GM10266 (cell line): ENCODE measurements around the gene TRAF2.
A peak's percentile ranks its signal among the peaks of the same experiment; 100 is the strongest.

Experiments
- DNase-seq: peaks from one replicate; pipeline ENCODE4 v3.0.0; 2012; ENCODE audit errors: extremely low spot score
- TF ChIP-seq, protein P1 (sequence below): IDR thresholded peaks from 2 replicates; pipeline ENCODE4 v1.5.1; 2012; ENCODE audit warnings: mild to moderate bottlenecking, low read depth; ENCODE audit not compliant: control insufficient read depth, insufficient read depth; ENCODE audit errors: missing control alignments

Gene TRAF2

DNA sequence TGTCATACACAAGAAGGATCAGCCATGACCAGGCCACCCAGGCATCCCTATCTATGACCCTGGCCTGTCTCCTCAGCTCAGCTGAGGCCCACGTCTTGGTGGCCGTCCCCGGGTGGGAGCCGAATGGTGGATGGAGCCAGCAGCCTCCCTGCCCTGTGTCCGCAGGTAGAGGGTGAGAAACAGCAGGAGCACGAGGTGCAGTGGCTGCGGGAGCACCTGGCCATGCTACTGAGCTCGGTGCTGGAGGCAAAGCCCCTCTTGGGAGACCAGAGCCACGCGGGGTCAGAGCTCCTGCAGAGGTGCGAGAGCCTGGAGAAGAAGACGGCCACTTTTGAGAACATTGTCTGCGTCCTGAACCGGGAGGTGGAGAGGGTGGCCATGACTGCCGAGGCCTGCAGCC lies 33.8 kb downstream of the TRAF2 start:
- no peak for DNase-seq
- TF ChIP-seq, protein P1, sequence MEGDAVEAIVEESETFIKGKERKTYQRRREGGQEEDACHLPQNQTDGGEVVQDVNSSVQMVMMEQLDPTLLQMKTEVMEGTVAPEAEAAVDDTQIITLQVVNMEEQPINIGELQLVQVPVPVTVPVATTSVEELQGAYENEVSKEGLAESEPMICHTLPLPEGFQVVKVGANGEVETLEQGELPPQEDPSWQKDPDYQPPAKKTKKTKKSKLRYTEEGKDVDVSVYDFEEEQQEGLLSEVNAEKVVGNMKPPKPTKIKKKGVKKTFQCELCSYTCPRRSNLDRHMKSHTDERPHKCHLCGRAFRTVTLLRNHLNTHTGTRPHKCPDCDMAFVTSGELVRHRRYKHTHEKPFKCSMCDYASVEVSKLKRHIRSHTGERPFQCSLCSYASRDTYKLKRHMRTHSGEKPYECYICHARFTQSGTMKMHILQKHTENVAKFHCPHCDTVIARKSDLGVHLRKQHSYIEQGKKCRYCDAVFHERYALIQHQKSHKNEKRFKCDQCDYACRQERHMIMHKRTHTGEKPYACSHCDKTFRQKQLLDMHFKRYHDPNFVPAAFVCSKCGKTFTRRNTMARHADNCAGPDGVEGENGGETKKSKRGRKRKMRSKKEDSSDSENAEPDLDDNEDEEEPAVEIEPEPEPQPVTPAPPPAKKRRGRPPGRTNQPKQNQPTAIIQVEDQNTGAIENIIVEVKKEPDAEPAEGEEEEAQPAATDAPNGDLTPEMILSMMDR: no peak

DNA sequence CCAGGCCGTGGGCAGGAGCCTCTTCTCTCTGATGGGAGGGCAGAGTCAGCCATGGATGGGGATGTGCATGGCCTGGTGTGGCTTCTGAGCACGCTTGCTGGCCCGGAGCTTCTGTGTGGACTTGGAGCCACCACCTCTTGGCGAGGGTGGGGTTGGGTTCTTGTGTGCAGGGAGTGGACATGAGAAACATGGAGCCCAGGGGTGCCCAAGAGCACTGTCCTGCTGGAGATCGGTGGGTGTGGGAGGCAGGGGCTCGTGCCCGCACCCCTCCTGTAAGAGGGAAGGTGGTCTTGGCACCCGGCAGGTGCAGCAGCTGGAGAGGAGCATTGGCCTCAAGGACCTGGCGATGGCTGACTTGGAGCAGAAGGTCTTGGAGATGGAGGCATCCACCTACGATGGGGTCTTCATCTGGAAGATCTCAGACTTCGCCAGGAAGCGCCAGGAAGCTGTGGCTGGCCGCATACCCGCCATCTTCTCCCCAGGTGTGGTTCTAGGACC lies 34.5 kb downstream of the TRAF2 start:
- no peak for DNase-seq
- TF ChIP-seq, protein P1: no peak

DNA sequence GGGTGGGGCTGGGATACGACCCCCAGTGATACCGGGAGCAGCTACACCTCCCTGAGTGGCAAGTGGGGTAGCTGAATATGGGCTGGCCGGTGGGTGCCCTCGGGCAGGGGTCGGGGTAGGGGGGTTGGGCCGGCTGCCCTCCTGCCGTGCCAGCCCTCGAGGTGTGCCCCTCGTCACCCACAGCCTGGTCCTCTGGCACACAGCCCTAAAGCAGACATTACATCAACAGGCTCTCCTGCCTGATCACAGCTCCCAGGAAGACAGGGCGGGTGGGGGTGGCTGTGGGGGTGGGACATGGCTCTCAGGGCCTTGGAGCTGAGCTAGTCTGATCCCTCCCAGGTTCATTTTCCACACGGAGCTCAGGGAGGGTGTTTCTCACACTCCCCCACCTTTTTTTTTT lies 35.0 kb downstream of the TRAF2 start:
- DNase-seq: no peak
- TF ChIP-seq, protein P1: no peak

DNA sequence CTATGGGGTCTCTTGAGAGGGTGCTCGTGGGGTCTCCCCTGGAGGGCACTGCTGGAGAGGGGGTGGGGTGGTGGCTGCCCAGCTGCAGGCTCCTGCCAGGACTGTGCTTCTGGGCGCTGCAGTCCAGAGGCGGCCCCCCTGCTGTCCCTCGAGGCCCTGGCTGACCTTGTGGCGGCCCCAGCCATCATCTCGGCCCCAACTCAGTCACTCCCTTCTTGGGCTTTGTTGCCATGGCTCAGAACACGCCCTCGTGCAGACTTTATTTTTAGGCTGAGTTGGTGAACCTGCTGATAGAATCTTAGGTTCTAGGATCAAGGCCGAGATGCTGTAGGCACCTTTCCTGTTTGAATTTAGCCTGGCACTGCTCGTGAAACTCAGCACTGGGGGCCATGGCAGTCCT lies 35.4 kb downstream of the TRAF2 start:
- DNase-seq: no peak
- TF ChIP-seq, protein P1: no peak

DNA sequence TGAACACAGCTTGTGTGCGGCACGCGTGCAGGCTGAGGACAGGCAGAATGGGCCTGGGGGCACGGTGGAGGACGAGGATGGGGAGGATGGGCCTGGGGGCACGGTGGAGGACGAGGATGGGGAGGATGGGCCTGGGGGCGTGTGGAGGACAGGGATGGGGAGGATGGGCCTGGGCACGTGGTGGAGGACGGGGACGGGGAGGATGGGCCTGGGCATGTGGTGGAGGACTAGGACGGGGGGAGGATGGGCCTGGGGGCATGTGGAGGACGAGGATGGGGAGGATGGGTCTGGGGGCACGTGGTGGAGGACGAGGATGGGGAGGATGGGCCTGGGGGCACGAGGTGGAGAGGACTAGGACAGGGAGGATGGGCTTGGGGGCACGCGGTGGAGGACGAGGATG lies 36.2 kb downstream of the TRAF2 start:
- TF ChIP-seq, protein P1: no peak
- no peak for DNase-seq

DNA sequence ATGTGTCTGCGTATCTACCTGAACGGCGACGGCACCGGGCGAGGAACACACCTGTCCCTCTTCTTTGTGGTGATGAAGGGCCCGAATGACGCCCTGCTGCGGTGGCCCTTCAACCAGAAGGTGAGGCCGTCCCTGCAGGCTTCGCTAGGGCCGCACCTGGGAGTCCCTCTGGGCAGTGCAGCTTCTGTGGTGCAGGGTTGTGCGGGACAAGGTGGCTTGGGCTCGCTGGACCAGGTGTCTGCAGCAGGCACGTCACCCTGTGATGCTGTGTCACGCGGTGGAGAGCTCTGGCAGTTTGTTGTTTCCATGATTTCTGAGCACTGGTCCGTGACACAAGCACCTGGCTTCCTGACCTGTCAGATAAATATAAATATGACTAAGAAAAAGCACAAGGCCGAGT lies 37.6 kb downstream of the TRAF2 start:
- no peak for DNase-seq
- TF ChIP-seq, protein P1: no peak

DNA sequence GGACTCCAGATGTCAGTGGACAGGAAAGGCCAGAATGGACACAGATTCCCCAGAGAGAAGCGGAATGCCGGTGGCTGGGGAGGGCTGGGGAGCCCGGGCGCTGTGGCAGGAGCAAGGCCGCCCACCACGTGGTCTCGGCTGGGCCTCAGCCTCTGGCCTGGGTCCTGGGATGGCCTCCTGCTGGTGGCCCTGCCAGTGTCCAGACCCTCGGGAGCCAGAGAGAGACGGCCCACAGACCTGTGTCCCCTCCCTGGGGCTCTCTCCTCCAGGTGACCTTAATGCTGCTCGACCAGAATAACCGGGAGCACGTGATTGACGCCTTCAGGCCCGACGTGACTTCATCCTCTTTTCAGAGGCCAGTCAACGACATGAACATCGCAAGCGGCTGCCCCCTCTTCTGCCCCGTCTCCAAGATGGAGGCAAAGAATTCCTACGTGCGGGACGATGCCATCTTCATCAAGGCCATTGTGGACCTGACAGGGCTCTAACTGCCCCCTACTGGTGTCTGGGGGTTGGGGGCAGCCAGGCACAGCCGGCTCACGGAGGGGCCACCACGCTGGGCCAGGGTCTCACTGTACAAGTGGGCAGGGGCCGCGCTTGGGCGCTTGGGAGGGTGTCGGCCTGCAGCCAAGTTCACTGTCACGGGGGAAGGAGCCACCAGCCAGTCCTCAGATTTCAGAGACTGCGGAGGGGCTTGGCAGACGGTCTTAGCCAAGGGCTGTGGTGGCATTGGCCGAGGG lies 39.3 kb downstream of the TRAF2 start:
- no peak for DNase-seq
- TF ChIP-seq, protein P1: peak; percentile 13
